HG02981 (cell line): ENCODE data around the gene SNED1.
"Not testable (repeated sequence)": the region's sequence is repeated elsewhere in the genome, so short reads cannot be mapped to it uniquely, and the experiment has no call there.

ENCODE experiments used
- ATAC-seq: cut with Tn5 transposase; IDR thresholded peaks from one replicate; pipeline ENCODE4 v1.9.1; 2021; ENCODE audit warnings: mild to moderate bottlenecking, moderate library complexity; ENCODE audit not compliant: unreplicated experiment

SNED1 gene

DNA sequence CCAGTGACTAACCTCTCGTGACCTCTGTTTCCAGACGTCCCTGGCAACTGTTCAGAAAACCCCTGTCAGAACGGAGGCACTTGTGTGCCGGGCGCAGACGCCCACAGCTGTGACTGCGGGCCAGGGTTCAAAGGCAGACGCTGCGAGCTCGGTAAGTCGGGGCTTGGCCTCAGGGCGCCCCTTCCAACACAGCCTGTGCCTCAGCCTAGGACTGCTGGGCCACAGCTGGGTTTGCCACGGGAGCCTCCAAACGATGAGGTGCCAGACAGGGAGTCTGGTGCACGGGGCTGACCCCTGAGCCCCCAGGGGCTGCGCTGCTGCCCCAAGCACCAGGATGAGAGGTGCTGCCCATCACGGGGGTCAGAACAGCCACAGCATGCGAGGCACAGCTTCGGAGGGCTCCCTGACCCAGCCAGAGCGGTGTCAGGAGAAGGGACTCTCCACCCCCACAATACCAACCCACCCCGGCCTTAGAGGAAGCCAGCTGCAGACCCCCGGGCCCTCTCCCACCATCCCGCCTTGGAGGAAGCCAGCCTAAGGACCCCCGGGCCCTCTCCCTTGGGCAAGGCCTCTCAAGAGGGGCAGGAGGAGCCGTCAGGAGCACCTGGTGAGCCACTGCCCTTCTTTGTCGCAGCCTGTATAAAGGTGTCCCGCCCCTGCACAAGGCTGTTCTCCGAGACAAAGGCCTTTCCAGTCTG is 83.4 kb downstream of the SNED1 start:
- ATAC-seq: no peak

GRCh38 chr2:241082341-241083090 is 84.1 kb downstream of the SNED1 start:
- no peak for ATAC-seq

GRCh38 chr2:241083091-241083415 is 84.6 kb downstream of the SNED1 start:
- ATAC-seq: no peak

GRCh38 chr2:241084856-241085444 is 86.5 kb downstream of the SNED1 start:
- ATAC-seq: no peak

GRCh38 chr2:241087420-241088268 is 89.2 kb downstream of the SNED1 start:
- peak; percentile 65 for ATAC-seq

DNA sequence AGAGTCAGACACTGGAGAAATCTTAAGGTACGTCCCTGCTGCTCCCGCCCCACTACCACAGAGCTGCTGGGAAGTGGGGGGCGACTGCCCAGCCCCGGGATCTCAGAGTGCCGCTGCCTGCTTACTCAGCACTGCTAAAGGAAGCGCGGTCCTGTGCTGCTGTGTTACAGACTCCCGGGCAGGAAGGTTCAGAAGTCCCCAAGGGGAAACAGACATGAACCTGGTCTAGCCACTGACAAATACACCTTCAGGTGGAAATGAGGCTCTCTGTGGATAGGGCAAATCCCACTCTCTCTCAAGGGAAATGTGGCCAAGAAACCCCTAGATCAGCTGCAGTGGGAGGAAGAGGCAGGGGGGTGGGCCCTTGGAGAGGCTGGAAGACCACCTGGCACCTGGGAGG is 90.0 kb downstream of the SNED1 start:
- ATAC-seq: no peak

DNA sequence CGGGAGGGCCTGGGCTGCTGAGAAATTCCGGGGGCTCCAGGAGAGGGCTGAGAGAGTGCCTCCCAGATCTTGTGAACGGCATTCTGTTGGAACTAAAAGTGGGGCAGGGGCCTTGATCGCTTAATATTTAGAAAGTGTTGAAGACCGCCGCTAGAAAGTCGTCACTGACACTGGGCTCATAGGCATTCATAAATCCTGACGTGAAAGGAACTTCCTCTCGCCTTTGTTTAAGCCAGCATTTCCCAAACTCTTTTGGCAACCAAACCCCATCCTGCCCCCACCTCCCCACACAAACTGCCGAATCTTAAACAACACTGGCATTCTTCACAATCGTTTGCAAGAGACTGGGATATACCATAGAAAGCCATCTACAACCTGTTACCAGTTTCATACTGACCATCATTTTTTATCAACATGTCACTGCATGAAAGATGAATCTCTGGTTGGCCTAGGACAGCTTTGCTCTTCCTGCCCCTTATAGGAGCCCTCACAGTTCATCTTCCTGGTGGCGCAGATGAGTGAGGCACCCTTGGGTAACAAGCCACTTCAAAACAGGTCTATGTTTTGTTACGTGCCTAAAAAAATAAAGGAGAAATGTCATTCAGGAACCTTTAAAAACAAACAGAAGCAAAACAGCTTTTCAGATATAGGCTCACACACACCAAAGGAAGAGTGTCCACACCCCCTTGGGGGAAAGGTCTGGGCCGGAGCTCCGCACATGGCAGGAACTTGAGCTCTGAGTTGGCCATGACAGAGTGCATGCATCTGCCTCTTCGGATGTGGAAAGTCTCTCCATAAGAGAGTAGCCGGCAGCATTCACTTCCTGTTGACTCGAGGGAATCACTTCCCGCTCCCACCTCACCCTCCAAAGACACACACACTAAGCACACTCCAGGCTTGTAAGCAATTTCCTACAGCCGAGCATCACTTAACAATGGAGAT is 90.6 kb downstream of the SNED1 start:
- ATAC-seq: no peak

- ATAC-seq: no peak
These were observed 92.8 kb downstream of the SNED1 start for GRCh38 chr2:241091201-241091600.

DNA sequence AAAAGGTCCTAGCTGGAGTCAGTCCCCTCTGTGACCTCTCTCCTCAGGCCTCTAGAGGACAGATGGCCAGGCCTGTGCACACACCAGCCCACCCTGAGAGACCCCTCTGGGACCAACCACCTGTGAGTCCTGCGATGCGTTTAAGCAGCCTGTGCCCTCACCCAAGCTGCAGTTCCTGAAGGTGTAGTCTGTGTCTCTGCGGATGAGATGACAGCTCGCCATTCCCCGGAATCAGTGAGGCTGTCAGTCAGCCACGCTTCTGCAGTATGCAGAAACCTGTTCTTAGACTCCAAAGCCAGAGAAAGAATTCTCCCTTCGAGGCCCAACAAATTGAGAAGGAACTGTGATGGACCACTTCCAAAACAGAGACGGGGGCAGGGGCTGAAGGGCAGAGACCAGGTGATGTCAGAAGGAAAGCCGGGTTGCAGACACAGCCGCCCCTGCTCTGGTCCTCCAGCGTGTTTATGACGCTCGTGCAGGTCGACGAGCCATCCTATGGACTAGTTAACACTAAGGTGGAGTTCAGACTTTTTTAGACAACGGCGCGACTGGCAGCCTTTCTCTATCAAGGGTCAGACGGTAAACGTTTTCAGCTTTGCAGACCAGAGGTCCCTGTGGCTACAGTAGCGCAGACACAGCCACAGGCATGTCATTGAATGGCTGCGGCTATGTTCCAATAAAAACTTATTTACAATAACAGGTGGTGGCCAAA is 93.5 kb downstream of the SNED1 start:
- ATAC-seq: no peak

- no peak for ATAC-seq
These were observed 94.3 kb downstream of the SNED1 start for GRCh38 chr2:241092677-241093076.

GRCh38 chr2:241093133-241093781 is 94.8 kb downstream of the SNED1 start:
- ATAC-seq: not testable (repeated sequence)

DNA sequence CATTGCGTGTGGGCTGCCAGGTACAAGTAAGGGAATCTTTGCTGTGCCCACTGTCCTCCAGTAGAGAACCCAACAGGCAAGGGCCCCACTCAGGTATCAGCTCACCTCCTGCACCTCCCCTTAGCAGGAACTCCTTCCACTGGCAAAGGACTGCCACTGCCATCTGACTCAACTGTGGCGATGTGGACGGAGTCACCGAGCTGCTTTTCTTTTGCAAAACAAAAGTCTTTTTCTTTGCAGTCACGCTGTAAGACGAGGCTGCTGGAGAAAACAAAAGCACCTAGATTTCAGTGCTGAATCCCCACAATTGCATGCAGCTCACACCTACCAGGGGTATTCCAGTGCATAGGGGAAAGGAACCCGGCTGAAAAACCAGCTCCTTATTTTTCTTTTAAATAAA is 95.8 kb downstream of the SNED1 start:
- no peak for ATAC-seq

GRCh38 chr2:241094924-241095420 is 96.6 kb downstream of the SNED1 start:
- no peak for ATAC-seq

GRCh38 chr2:241095594-241096290 is 97.3 kb downstream of the SNED1 start:
- ATAC-seq: no peak

- ATAC-seq: no peak
These were observed 98.6 kb downstream of the SNED1 start for GRCh38 chr2:241096979-241097378.

- ATAC-seq: no peak
These were observed 100.8 kb downstream of the SNED1 start for GRCh38 chr2:241099246-241099645.

- peak; percentile 88 for ATAC-seq
These were observed 103.9 kb downstream of the SNED1 start, which contains the start of gene MTERF4 for GRCh38 chr2:241102239-241102803. Gene MTERF4, minus strand, starts transcription at chr2:241102287. Its CDS starts 14 bp downstream, at chr2:241102273.

GRCh38 chr2:241103176-241103595 is 104.8 kb downstream of the SNED1 start:
- ATAC-seq: no peak
